Measurements from ENCODE around the gene ZP1.

The ZP1 gene

DNA sequence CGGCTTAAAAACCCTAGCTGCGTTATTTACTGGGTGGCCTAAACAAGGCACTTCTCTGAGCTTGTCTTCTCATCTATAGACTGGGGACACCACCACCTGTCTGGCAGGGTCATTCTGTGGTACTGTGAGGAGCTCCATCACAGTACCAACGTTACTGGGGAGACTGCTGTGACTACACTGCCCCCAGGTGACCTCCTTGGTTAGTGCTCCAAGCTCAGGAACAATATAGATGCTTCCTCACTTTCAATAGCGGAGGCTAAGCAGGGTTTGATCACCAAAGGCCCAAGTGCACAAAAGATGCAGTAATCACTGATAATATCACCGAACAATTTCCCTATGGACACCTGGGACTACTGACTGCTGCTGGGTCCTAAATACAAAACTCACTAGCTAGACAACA, 20.2 kb downstream of the ZP1 start:
- TF ChIP-seq POLR2A (IDR thresholded peaks at IDR 0.05; ENCODE audit: low read depth, low read length) = no peak
- DNase-seq (ENCODE audit: insufficient read length, low spot score) (peak; percentile 42), FAIRE-seq (no peak)

DNA sequence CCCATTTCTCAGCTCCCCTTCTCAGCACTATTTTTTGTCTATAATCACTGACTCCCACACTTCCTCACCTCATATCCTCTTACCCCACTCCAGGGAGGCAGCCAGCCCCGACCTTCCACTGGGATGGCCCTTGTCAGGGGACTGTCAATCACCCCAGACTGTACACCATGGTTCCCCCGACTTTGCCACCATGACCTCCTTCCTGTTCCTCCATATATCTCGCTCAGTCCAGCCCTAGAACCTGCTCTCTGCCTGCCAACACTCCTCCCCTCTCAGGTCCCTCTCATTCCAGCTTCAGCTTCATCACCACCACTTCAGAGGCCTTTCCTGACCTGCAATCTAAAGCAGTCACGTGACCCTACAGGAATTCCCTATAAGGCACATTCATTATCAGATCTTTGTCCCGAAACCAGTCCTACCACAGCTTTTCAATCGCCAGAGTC, 22.5 kb downstream of the ZP1 start:
- FAIRE-seq = no peak
- no peak for DNase-seq (ENCODE audit: insufficient read length, low spot score)
- no peak for TF ChIP-seq POLR2A (IDR thresholded peaks at IDR 0.05; ENCODE audit: low read depth, low read length)

- DNase-seq (ENCODE audit: insufficient read length, low spot score) (no peak), FAIRE-seq (no peak)
- no peak for TF ChIP-seq POLR2A (IDR thresholded peaks at IDR 0.05; ENCODE audit: low read depth, low read length)
These were observed 23.4 kb downstream of the ZP1 start for GRCh38 chr11:60890696-60891095.

- DNase-seq (ENCODE audit: insufficient read length, low spot score) (no peak), FAIRE-seq (no peak)
- TF ChIP-seq POLR2A (IDR thresholded peaks at IDR 0.05; ENCODE audit: low read depth, low read length) = no peak
These were observed 23.9 kb downstream of the ZP1 start for GRCh38 chr11:60891103-60891741.

GRCh38 chr11:60895687-60896086, 28.3 kb downstream of the ZP1 start:
- FAIRE-seq (no peak), DNase-seq (ENCODE audit: insufficient read length, low spot score) (no peak)
- TF ChIP-seq POLR2A (IDR thresholded peaks at IDR 0.05; ENCODE audit: low read depth, low read length) = no peak

GRCh38 chr11:60897496-60897895, 30.2 kb downstream of the ZP1 start:
- no peak for FAIRE-seq
- no peak for TF ChIP-seq POLR2A (IDR thresholded peaks at IDR 0.05; ENCODE audit: low read depth, low read length)

GRCh38 chr11:60899046-60899936, 31.9 kb downstream of the ZP1 start:
- no peak for DNase-seq (ENCODE audit: insufficient read length, low spot score)
- FAIRE-seq = peak; percentile 75
- no peak for TF ChIP-seq POLR2A (IDR thresholded peaks at IDR 0.05; ENCODE audit: low read depth, low read length)

More at GRCh38 chr11:60897496-60897895, 30.2 kb downstream of the ZP1 start:
- DNase-seq (ENCODE audit: insufficient read length, low spot score) = no peak

DNA sequence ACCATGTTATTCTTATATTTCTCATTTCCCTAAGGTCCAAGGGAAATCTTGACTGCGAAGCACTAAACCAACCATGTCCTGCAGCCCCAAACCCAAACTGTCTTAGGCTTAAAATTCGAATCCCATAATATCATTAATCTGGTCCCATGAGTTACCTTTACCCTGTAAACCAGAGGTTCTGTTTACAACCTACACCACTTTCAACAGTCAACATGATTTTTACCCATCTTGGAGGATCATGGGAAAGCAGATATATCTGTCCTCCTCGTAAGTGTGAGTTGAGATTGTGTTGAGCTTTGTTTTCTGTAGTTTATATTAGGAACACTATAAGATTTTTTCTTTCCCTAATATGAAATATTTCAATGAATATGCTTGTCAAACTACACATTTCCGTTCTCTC, 32.6 kb downstream of the ZP1 start:
- DNase-seq (ENCODE audit: insufficient read length, low spot score) = no peak
- TF ChIP-seq POLR2A (IDR thresholded peaks at IDR 0.05; ENCODE audit: low read depth, low read length) = no peak
- FAIRE-seq = no peak

- no peak for TF ChIP-seq POLR2A (IDR thresholded peaks at IDR 0.05; ENCODE audit: low read depth, low read length)
- no peak for FAIRE-seq
These were observed 33.5 kb downstream of the ZP1 start for GRCh38 chr11:60900673-60901404.

DNA sequence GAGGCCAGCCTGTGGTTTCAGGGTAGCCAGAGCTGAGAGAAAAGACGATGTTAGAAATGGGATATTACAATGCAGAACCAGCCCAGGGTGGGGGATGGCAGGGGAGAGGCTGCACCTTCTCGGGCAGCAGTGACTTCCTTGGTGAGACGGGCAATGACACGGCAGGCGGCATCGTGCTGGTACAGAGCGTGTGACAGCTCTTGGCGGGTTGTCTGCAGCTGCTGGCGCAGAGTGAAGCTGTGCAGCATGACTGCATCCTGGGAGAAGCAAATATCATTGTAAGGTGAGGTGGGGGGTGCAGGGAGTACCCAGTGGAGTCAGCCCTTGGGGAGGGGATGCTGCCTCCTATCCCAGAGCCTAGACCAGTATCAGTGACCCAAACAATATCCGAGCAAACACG, 35.3 kb downstream of the ZP1 start:
- no peak for TF ChIP-seq POLR2A (IDR thresholded peaks at IDR 0.05; ENCODE audit: low read depth, low read length)
- FAIRE-seq = no peak

More at GRCh38 chr11:60900673-60901404, 33.5 kb downstream of the ZP1 start:
- DNase-seq (ENCODE audit: insufficient read length, low spot score) = no peak

GRCh38 chr11:60905047-60905446, 37.7 kb downstream of the ZP1 start:
- no peak for FAIRE-seq
- DNase-seq (ENCODE audit: insufficient read length, low spot score) = no peak
- TF ChIP-seq POLR2A (IDR thresholded peaks at IDR 0.05; ENCODE audit: low read depth, low read length) = no peak

More for the DNA sequence above, 35.3 kb downstream of the ZP1 start:
- no peak for DNase-seq (ENCODE audit: insufficient read length, low spot score)

GRCh38 chr11:60905551-60906113, 38.3 kb downstream of the ZP1 start:
- FAIRE-seq (no peak), DNase-seq (ENCODE audit: insufficient read length, low spot score) (no peak)
- TF ChIP-seq POLR2A (IDR thresholded peaks at IDR 0.05; ENCODE audit: low read depth, low read length) = no peak

- FAIRE-seq = peak; percentile 11
- peak; percentile 87 for TF ChIP-seq POLR2A (IDR thresholded peaks at IDR 0.05; ENCODE audit: low read depth, low read length)
- peak; percentile 90 for DNase-seq (ENCODE audit: insufficient read length, low spot score)
These were observed 39.0 kb downstream of the ZP1 start, which contains the start of gene PRPF19 for GRCh38 chr11:60906132-60906972. Gene PRPF19, minus strand, starts transcription at chr11:60906585. Its CDS starts 203 bp downstream, at chr11:60906382.

All from H54 (cell line).